NCI-H345 treated with DMSO at 0.1 percent for 48 hours (cell line): ENCODE results near the gene MYH9.

Source experiments
- DNase-seq: peaks from one replicate; lab custom pipeline; 2025; ENCODE audit not compliant: unreplicated experiment; lab: John Stamatoyannopoulos, UW

MYH9 gene

DNA sequence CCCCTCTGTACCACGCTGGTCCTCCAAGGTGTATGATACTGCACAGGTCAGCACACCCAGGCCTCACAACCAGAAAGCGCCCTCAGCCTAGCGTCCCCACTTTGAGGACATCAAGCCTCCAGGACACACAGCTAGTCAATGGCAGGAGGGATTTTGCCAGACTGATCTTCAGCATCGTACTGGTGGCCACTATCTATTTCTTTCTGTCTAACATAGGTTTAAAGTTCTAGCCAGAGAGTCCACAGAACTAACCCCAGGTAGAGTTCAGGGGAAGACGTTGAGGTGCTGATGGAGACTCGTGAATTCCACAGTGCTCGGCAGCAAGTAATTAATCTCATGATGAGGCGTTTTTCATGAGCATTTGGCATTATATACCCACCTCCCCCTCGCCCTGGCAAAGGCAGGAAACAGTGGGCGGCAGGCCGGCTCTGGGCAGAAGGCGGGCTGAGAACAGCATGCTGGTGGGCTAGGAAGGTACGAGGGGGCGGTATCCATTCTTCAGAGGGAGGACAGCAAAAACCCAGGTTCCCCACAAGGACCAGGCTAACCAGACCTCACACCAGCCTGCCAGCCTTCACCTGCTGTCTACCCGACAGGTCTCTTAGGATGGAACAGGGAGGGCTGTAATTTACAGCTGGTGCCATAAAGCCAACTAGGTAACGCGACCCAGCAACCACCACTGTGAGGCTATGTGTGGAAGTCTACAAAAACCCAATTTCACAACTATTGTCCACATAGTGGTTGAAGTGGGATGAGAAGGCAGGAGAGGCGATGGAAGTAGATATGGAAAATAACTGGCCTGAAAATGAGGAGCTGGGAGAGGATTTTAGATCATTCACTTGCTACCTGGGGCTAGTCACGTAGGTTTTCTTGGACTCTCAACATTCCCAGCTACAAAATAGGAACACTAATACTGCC is 18.5 kb downstream of the MYH9 start:
- no peak for DNase-seq

DNA sequence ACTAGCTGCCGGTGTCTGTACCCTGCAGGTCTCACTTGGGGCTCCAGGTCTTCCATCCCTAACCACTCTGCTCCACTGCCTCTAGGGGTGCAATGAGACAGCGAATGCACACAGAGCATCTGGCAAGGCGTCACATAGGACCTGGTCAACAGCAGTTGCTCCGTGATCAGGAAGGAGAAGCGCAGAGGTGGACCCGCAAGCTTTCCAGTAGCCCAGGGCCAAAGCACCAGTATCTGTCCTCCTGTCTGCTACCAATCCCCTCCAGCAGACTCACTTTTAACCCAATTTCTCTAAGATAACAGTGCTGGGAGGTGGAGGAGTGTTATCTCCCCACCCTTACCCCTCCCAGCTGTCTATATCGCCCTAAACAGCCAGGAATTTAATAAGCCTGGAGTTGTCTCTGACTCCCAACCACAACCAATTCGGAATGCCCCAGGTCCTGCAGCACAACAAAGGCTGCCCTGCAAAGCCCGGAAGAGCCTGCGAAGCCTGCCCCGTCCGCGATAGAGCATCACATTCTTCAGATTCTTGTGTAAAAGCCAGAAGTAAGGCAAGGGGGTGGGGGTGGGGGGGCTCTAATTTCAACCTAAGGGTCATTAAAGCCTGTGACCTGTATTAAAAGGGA is 19.3 kb downstream of the MYH9 start:
- DNase-seq, result no peak

DNA sequence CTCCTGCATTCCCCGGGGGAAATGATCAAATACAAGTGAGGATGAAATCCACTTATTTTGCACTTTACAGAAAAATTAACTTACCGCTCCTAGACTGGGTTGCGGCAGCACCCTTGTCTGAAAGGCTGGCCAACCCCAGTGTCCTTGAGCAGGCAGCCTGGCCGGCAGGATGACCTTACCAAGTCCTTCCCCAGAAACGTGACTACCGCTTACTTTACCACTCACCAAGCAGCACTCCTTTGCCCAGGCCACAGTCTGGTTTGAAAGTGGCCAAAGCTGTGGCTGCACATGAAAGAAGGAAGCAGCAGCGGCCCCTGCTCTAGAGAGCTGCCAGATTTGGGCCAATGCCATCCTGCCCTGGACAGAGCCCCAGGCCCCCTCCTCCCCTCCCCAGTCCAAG is 20.3 kb downstream of the MYH9 start:
- DNase-seq, result no peak

DNA sequence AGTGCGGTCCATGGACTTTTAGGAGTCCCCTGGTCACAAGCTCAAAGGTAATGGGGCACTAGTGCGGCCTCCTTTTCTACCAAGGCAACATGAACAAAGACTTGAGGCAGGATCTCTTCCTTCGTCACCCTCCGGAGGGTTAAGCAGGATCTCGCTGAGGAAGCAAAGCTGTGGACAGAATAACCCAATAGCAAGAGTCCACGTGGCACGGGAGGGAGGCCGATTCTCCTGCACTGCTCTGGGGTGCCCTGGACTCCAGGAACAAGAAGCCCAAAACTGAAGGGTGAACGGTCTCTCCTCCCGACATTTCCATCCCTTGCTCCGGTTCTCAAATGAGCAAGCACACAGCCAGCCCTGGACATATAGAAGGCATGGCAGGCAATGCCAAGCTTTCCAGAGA is 20.7 kb downstream of the MYH9 start:
- DNase-seq, result no peak

DNA sequence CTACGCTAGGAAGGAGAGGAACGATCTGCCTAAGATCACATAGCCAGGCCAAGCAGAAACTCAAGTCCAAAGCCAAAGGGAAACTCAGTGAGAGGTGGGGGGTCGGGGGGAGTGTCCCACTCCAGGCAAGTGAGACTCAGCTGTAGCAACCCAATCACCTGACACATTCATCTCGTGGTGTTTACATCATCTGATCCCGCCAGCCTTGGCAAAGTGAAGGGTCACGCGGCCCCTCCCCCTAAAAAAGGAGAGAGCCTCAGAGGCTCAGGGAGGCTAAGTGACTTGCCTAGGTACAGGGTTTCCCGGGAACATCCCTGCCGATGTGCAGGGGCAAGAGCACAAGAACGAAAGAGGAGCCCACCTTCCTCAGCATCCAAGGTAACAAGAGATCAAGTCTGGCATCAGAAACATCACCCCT is 21.5 kb downstream of the MYH9 start:
- no peak for DNase-seq

DNA sequence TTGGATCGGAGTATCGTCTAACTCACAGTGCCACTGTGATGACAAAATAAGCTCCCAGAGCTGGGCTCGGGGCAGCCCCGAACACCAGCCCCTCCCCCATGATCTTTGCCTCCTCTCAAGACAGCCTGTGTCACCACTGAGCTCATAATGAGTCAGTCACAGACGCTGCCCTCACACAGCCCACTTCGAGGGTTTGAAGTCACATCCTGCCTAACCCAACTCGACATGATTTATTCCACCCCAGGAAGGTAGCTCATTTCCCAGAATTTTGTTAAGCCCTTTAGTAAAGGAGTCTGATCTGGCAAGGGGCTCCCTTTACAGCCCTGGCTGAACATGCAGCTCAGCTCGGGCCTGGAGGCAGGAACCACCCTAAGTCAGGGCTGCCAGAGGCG is 22.8 kb downstream of the MYH9 start:
- no peak for DNase-seq

DNA sequence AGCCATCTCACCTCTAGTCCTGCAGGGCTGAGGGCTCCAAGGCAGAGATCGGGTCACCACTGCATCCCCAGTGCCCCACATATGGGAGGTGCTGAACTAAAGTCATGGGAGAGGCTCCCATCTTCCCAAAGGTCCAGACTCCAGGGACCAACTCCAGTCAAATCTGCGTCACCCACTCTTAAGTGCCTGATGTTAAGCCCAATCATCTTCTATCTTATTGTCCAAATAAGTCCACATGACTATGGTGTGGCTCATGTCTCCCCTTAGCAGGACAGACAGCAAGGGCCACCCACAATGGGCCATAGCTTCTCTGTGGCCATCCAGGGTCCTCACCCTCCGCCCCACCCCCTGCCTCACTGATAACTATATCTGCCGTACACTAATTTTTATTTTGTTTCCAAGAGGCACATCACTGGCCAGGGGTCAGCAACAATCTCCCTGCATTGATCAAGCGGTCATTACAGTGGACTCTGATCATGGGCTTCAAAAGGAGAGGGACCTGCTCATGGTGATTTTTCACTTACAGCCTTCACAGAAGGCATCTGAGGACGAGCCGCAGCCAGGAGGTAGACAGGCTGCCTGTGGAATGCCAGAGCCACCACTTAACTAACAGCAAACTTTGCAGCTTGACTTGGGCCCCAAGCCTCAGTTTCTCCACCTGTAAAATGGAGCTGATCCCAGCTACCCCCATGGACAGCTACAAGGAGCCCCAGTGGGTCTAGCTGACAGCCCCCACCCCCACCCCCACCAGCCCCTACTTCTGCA is 23.3 kb downstream of the MYH9 start:
- DNase-seq, result no peak

DNA sequence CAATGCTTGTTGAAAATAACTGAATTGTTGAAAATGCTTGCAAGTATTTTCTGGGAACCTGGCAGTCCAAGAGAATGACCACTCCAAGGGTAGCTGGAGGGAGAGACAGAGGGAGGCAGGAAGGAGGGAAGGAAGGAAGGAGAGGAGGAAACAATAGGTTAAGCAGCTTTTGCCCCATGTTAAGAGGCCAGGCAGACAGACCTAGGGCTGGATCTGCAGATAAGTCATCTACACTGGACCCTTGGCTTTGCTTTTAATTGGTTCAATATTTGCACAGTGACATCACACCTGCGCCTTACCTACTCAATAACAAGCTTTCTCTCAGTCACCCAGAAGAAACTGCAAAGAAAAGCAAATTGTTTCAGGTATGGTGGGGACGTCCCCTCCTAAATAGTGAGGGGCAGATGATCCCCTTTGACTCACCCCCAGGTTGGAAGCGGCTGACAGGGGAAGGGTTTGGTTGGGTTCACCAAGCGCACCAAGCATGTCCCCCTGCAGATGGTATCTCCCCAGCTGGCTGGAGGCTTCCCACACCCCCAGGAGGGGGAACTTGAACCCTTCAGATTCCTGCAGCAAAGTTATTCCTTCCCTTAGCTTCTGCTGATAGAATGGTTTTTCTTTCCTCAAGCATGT is 24.3 kb downstream of the MYH9 start:
- DNase-seq, result no peak

- no peak for DNase-seq
Measured at GRCh38 chr22:36362932-36363331, 24.8 kb downstream of the MYH9 start.

- DNase-seq, result no peak
Measured at GRCh38 chr22:36362075-36362474, 25.7 kb downstream of the MYH9 start.

DNA sequence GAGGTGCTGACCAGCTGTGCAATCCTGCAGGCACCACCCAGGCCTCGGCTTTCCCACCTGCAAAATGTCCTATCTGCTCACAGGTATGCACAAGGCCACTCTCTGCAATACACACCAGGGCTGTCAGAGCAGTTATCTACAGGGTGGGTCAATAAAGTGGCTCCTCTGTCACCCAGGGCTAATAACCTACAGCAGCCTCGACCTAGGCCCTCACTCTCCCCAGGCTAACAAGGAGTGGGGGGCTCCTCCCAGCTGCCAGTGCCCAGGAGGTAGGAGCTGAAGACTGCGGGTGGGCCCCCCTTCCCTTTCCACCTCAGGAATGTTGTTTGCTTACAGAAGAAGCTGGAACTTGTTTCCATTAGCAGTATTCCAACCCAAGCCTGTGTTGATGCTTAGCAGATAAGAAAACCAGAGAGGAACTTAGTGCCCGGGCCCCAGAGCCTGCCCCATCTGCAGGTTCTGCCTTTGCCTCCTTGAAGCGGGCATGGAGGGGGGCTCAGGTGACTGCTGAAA is 26.8 kb downstream of the MYH9 start:
- no peak for DNase-seq

DNA sequence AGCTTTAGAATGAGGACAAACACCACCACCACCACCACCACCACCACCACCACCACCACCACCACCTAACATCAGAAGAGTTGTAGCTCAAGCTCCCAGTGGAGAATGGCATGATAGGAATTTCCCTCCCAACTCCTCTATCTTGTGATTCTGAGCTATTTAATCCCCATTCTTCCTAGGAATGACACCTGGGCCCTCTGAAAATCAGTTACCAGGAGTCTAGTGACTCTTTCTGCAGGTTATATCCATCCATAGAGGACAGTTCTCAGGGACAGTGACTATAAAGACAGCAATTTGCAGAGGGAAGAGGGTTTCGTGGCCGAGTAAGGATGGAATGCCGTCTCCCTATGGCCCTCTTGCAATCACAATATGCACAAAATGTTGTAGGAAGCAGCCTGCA is 27.8 kb downstream of the MYH9 start:
- DNase-seq, result no peak

DNA sequence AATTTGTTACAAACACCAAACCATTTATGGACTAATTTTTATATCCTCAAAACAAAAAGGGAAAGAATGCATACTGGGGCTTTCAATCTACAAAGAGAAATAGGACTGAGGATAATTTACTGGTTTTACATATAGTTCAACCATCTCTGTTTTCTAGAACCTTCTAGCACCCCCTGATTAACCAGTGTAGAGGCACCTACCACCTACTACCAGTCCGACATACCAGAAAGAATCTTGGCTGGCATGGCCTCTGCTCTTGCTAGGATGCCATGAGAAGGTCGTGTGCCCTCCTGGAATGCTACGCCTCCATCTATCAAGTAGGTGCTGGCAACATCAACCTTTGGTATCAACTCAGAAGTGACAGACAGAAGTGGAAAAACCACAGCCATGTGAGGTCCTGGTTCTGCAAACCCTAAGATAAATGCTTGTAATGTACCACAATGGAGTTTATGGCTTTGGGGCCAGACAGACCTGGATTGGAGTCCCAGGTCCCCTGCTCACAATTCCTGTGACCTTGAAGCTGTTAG is 28.2 kb downstream of the MYH9 start:
- DNase-seq, result no peak

DNA sequence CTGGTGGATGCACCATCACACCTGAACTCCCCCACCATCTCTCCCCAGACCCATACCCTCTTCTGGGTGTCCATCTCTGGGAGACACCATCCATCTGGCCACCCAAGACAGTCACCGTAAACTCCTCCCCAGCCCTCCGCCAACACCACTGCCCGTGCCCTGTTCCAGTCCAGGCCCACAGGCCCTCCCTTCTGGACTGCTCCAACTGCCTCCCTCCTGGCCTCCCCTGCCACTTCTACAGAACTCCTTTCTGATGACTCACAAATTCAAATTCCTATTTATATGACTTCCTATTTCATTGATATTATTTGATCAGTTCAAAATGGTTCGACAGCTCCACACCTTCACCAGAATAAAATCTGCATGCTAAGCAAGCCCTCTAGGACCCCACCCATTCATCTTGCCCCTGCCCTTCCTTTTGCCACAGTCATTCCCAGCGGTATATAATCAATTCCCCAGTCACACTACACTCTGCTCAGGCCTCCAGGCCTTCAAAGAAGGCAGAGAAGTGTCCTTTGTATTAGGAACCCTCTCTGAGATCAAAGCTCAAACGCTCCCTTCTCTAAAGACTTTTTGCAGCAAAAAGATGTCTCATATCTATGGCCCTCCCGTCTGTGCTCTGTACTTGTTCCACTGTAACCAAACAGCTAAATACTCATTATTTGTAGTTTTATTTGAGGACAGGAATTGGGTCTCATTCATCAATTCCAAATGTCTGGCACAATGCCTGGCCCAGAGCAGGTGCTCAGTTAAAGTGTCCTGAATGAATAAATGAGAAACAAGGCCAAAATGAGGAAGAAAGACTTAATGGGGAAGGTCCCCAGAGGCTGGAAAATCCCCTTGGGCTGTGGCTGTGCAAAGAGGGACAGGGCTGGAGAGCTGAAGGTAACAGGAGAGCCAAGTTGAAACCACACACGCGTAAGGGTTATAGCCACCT is 29.0 kb downstream of the MYH9 start:
- DNase-seq, result no peak

- DNase-seq, result no peak
Measured at GRCh38 chr22:36356708-36357624, 30.8 kb downstream of the MYH9 start.

GRCh38 chr22:36355894-36356293 is 31.9 kb downstream of the MYH9 start:
- DNase-seq, result no peak

DNA sequence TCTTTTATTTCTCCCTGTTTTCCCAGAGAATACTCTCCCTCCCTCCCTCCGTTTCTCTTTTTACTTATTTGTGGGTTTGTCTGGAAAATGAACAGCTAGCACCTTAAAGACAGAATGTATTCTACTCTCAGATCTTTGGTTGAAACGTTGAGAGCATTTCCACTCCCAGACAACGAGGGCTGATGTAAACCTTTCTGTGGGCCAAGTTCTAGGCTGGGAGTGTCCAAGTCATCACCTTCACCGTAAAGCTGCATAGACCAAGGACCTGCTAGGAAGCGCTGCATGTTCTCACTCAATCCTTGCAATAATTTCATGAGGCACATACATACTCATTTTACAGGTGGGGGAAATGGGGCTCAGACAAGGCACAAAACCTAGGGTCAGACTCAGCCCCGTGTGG is 32.4 kb downstream of the MYH9 start:
- no peak for DNase-seq

- no peak for DNase-seq
Measured at GRCh38 chr22:36352803-36353507, 34.8 kb downstream of the MYH9 start.
